ENCODE data around the gene DTHD1. TPM values are rescaled to one million over a fixed set of nuclear protein-coding genes. Genes with fewer than 3 reads are reported as not detected.

Gene DTHD1
- total and polyA plus RNA-seq, 2 of the 8 experiments (the other 6 are each of a cell fraction or from before 2014, with no cell fraction given) = not detected

DNA sequence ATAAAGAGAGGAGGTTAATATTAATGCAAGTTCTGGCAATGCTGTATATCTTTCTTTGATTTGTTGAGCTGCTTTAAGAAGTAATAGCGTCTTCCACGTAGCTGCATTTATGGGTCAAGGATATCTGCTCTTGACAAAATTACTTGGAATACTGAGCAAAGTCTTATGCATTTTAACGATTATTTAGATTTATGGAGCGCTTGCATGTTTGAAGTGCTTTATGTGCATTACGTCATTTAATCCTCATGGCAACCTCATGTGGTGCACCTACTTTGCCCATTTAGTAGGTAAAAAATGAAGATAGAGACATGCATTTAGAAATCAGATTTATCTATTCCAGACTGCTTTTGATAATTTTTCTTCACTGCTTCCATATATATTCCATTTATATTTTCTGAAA, 46.0 kb downstream of the DTHD1 start:
- Histone ChIP-seq H3K36me3 (ENCODE audit: control insufficient read depth in 2 of 4, insufficient read depth in 4 of 4, low read length in 3 of 4) (peaks cover 0 to 2% (median 0%) of the 10 kb centered on the region in 4 experiments; a peak in 1 of 8 replicates), H4K20me1 (replicated peaks in 1 of 2; ENCODE audit: control insufficient read depth in 1 of 2, insufficient read depth in 2 of 2, low read length in 2 of 2) (no peaks in the 10 kb centered on the region), H2AFZ (ENCODE audit: low read length) (no peak overlapping the region), H3K23ac (ENCODE audit: insufficient read length) (no peak overlapping the region), H3K4me2 (ENCODE audit: insufficient read depth in 1 of 2, low read depth in 2 of 2, low read length in 2 of 2) (no peak overlapping the region), H3K9me3 (ENCODE audit: insufficient read depth in 2 of 2, low read depth in 1 of 2, low read length in 1 of 2) (no peaks in the 10 kb centered on the region), H2BK20ac (ENCODE audit: low read length) (no peak overlapping the region), H4K91ac (replicated peaks; ENCODE audit: insufficient read length, low read length) (no peak overlapping the region), H3K79me2 (ENCODE audit: control insufficient read depth in 1 of 2, insufficient read depth in 2 of 2, low read length in 2 of 2) (no peaks in the 10 kb centered on the region), H3K27me3 (replicated peaks in 1 of 4; ENCODE audit: control insufficient read depth in 3 of 4, extremely low read depth in 1 of 4, insufficient read depth in 3 of 4, low read length in 3 of 4) (no peaks in the 10 kb centered on the region), H3K56ac (replicated peaks; ENCODE audit: insufficient read length, low read depth, low read length) (no peak overlapping the region), H3K23me2 (ENCODE audit: low read depth, low read length) (no peaks in the 10 kb centered on the region), H2BK5ac (ENCODE audit: low read depth, low read length) (no peak overlapping the region), H3K14ac (ENCODE audit: insufficient read length) (no peak overlapping the region), H3K4me1 (replicated peaks in 1 of 4; ENCODE audit: control insufficient read depth in 3 of 4, insufficient read depth in 4 of 4, low read length in 3 of 4) (peaks cover 0 to 2% (median 0%) of the 10 kb centered on the region in 4 experiments; a peak in 1 of 7 replicates), H3K18ac (ENCODE audit: extremely low read depth, low read length) (no peak overlapping the region), H2BK12ac (ENCODE audit: low read depth, low read length) (no peak overlapping the region), H3K9ac (replicated peaks in 1 of 4; ENCODE audit: extremely low read depth in 1 of 4, low read depth in 3 of 4, low read length in 3 of 4) (no peak overlapping the region), H3K79me1 (ENCODE audit: low read depth, low read length) (no peaks in the 10 kb centered on the region), H4K8ac (ENCODE audit: extremely low read depth, insufficient read depth, low read length) (no peak overlapping the region), H3K27ac (ENCODE audit: low read depth, low read length) (no peak overlapping the region), H3K4ac (replicated peaks; ENCODE audit: insufficient read length, low read depth, low read length) (no peak overlapping the region), H2BK120ac (replicated peaks; ENCODE audit: low read depth, low read length) (no peak overlapping the region), H2AK5ac (ENCODE audit: low read depth, low read length) (no peak overlapping the region), H2BK15ac (ENCODE audit: low read length) (no peak overlapping the region), H4K5ac (ENCODE audit: insufficient read length, low read depth, low read length) (no peak overlapping the region), H3K4me3 (ENCODE audit: extremely low read depth in 1 of 4, insufficient read depth in 2 of 4, low read depth in 3 of 4, low read length in 4 of 4) (no peak overlapping the region)
- no peak for TF ChIP-seq EGR1 (IDR thresholded peaks at IDR 0.05; ENCODE audit: borderline replicate concordance, low read depth, low read length)
- TF ChIP-seq BCL11A (IDR thresholded peaks at IDR 0.05; ENCODE audit: low read depth in 2 of 2, low read length in 2 of 2) = no peak
- TF ChIP-seq HDAC6 (IDR thresholded peaks at IDR 0.05; ENCODE audit: low read depth, low read length) = no peak
- TF ChIP-seq BACH1 (IDR thresholded peaks at IDR 0.05; ENCODE audit: low read length) = no peak
- no peak for TF ChIP-seq RFX5 (IDR thresholded peaks at IDR 0.05; ENCODE audit: borderline replicate concordance, low read depth, low read length)
- no peak for TF ChIP-seq ZNF274 (IDR thresholded peaks at IDR 0.05; ENCODE audit: borderline replicate concordance, extremely low read depth, low read length)
- TF ChIP-seq SUZ12 (IDR thresholded peaks at IDR 0.05; ENCODE audit: low read length) = no peak
- FAIRE-seq (no peak), DNase-seq (ENCODE audit: low read depth in 1 of 2, low spot score in 2 of 2) (no peak)
- ChIA-PET POLR2A (ENCODE audit: partially characterized antibody) (no interaction called here), CTCF (ENCODE audit: partially characterized antibody) (interaction anchor here (0.6 kb wide), 1 partner anchor 60 kb away, joined by 4 read pairs; no protein-coding TSS in a partner anchor)
- WGBS, 2 experiments (ENCODE audit: extremely low coverage in 1 of 2, insufficient coverage in 1 of 2, insufficient read length in 1 of 2, insufficient replicate concordance in 2 of 2, low coverage in 1 of 2, low lambda C conversion rate in 2 of 2, missing lambda C conversion rate in 1 of 2) = 77% methylated on average over 5 of the region's 5 CpGs; no CpG with 5 or more reads in 1 of the 2 experiments
